HCT116 (cell line): Measurements from ENCODE around the gene FOXN3. TPM values are rescaled to one million over a fixed set of nuclear protein-coding genes. Genes with fewer than 3 reads are reported as not detected.

Experiments used
- ATAC-seq: fragments of 200-7000 bp; cut with Tn5 transposase; 2 replicates; pipeline ENCODE4 v1.9.1; 2020; ENCODE audit warnings: mild to moderate bottlenecking, moderate library complexity
- BruUV-seq: library from RNA; stranded (reverse); fragments of 400-500 nt; replicated peaks from 2 replicates; lab custom pipeline; 2021; lab: Mats Ljungman, UMichigan
- CTCF ChIA-PET: fragments of 300-600 bp; sonication (Branson Sonifier 250); formaldehyde crosslinking; loops from one replicate; lab custom pipeline; 2021; ENCODE audit warnings: antibody characterized with exemption; lab: Charles Lee
- POLR2A ChIA-PET: fragments of 300-600, 350-600 bp; sonication (Branson Sonifier 250); formaldehyde crosslinking; loops from one replicate; lab custom pipeline; 2021; ENCODE audit warnings: antibody characterized with exemption; lab: Charles Lee
- RAD21 ChIA-PET, 2 experiments: fragments of 300-600 bp; sonication (Branson Sonifier 250); formaldehyde crosslinking; loops; one replicate each; lab custom pipeline; 2023; ENCODE audit warnings: low total read pairs in 2 of 2; ENCODE audit not compliant: uncharacterized antibody in 2 of 2, unreplicated experiment in 2 of 2, low non-redundant PET in 1 of 2; lab: Charles Lee
- DNase-seq: peaks from one replicate; pipeline ENCODE4 v3.0.0-alpha.2; 2010; ENCODE audit warnings: low read depth, low spot score
- H2AFZ ChIP-seq: fragments of 200-600 bp; shearing (Covaris generic), sonication (generic); 2 replicates; pipeline ENCODE4 v1.6.1; 2017; ENCODE audit warnings: low read depth, mixed run types, mixed read lengths, antibody characterized with exemption, low read length; ENCODE audit not compliant: poor library complexity, severe bottlenecking
- H3K27ac ChIP-seq: 2 replicates; pipeline ENCODE4 v1.5.1; 2012; ENCODE audit warnings: low read depth, low read length
- H3K27me3 ChIP-seq: fragments of 200-600 bp; sonication (generic); 2 replicates; pipeline ENCODE4 v1.6.1; 2016; ENCODE audit warnings: mixed run types, low read length, mixed read lengths; ENCODE audit not compliant: insufficient read depth
- H3K36me3 ChIP-seq, 2 experiments: fragments of 200-500 bp in 1 of 2; fragments of 200-600 bp in 1 of 2; sonication (Bioruptor generic) in 1 of 2; sonication (generic) in 1 of 2; 2 replicates each; pipeline versions ENCODE4 v1.5.1 to v1.6.1; 2014 to 2016; ENCODE audit warnings: low read length in 2 of 2, inconsistent platforms in 1 of 2, mixed read lengths in 1 of 2, mixed run types in 1 of 2; ENCODE audit not compliant: insufficient read depth in 2 of 2, control insufficient read depth in 1 of 2
- H3K4me1 ChIP-seq, 2 experiments: fragments of 200-600 bp in 1 of 2; sonication (generic) in 1 of 2; 2 replicates each; pipeline versions ENCODE4 v1.5.1 to v1.6.1; 2012 to 2017; ENCODE audit warnings: low read length in 2 of 2, inconsistent platforms in 1 of 2, mild to moderate bottlenecking in 1 of 2, mixed read lengths in 1 of 2, mixed run types in 1 of 2, moderate library complexity in 1 of 2; ENCODE audit not compliant: insufficient read depth in 2 of 2, control insufficient read depth in 1 of 2
- H3K4me2 ChIP-seq: fragments of 200-600 bp; sonication (generic); 2 replicates; pipeline ENCODE4 v1.6.1; 2017; ENCODE audit warnings: mixed run types, low read length, mixed read lengths
- H3K4me3 ChIP-seq, 2 experiments: fragments of 200-600 bp in 1 of 2; sonication (generic) in 1 of 2; replicated peaks in 1 of 2; 2 replicates each; pipeline ENCODE4 v1.5.1; 2011 to 2016; ENCODE audit warnings: low read length in 2 of 2, control low read depth in 1 of 2, low read depth in 1 of 2, mild to moderate bottlenecking in 1 of 2, mixed read lengths in 1 of 2, mixed run types in 1 of 2
- H3K79me2 ChIP-seq: fragments of 200-600 bp; sonication (generic); 2 replicates; pipeline ENCODE4 v1.6.1; 2017; ENCODE audit warnings: mild to moderate bottlenecking, mixed run types, low read length, moderate library complexity, mixed read lengths; ENCODE audit not compliant: insufficient read depth
- H3K9ac ChIP-seq: fragments of 200-600 bp; sonication (generic); 2 replicates; pipeline ENCODE4 v1.6.1; 2016; ENCODE audit warnings: low read length, mixed read lengths
- H3K9me2 ChIP-seq: fragments of 200-600 bp; sonication (generic), shearing (Covaris generic); 2 replicates; pipeline ENCODE4 v1.6.1; 2017; ENCODE audit warnings: mixed run types, mild to moderate bottlenecking, moderate library complexity; ENCODE audit not compliant: insufficient read depth
- H3K9me3 ChIP-seq, 2 experiments: fragments of 200-500 bp in 1 of 2; fragments of 200-600 bp in 1 of 2; sonication (Bioruptor generic) in 1 of 2; sonication (generic) in 1 of 2; 2 replicates each; pipeline ENCODE4 v1.6.1; 2014 to 2017; ENCODE audit warnings: low read length in 2 of 2, mixed read lengths in 2 of 2, inconsistent platforms in 1 of 2, low read depth in 1 of 2, mild to moderate bottlenecking in 1 of 2, mixed run types in 1 of 2, moderate library complexity in 1 of 2; ENCODE audit not compliant: control insufficient read depth in 1 of 2, insufficient read depth in 1 of 2
- H4K20me1 ChIP-seq: fragments of 200-600 bp; sonication (generic), shearing (Covaris generic); 2 replicates; pipeline ENCODE4 v1.6.1; 2017; ENCODE audit warnings: mixed run types, mild to moderate bottlenecking, moderate library complexity; ENCODE audit not compliant: insufficient read depth
- CBX3 ChIP-seq: IDR thresholded peaks from 2 replicates; pipeline ENCODE4 v1.6.1; 2012; ENCODE audit warnings: low read depth
- CTCF ChIP-seq, 3 experiments: fragments of 200-600 bp in 1 of 3; sonication (generic) in 1 of 3; IDR thresholded peaks in 2 of 3; conservative IDR thresholded peaks in 1 of 3; 2 replicates each; pipeline ENCODE4 v1.5.1; 2012 to 2017; ENCODE audit warnings: low read depth in 2 of 3, low read length in 2 of 3, antibody characterized with exemption in 1 of 3, borderline replicate concordance in 1 of 3, control low read depth in 1 of 3, mild to moderate bottlenecking in 1 of 3, mixed read lengths in 1 of 3, mixed run types in 1 of 3, moderate library complexity in 1 of 3; ENCODE audit not compliant: insufficient read depth in 1 of 3
- ELF1 ChIP-seq: IDR thresholded peaks from 2 replicates; pipeline ENCODE4 v1.6.1; 2012; ENCODE audit warnings: low read depth, borderline replicate concordance
- EZH2 ChIP-seq: fragments of 200-600 bp; sonication (generic); IDR thresholded peaks from 2 replicates; pipeline ENCODE4 v1.6.1; 2017; ENCODE audit warnings: antibody characterized with exemption, mixed run types
- EZH2phosphoT487 ChIP-seq: fragments of 200-600 bp; IDR thresholded peaks from 2 replicates; pipeline ENCODE4 v1.6.1; 2018; ENCODE audit warnings: antibody characterized with exemption, borderline replicate concordance
- FOSL1 ChIP-seq: IDR thresholded peaks from 2 replicates; pipeline ENCODE4 v1.6.1; 2012; ENCODE audit warnings: low read depth
- JUND ChIP-seq: IDR thresholded peaks from 2 replicates; pipeline ENCODE4 v1.6.1; 2012
- MAX ChIP-seq: IDR thresholded peaks from 2 replicates; pipeline ENCODE4 v1.6.1; 2012
- POLR2A ChIP-seq: IDR thresholded peaks from 2 replicates; pipeline ENCODE4 v1.7.0; 2011; ENCODE audit warnings: borderline replicate concordance; ENCODE audit not compliant: insufficient read depth, insufficient read length; ENCODE audit errors: extremely low read depth
- RAD21 ChIP-seq: IDR thresholded peaks from 2 replicates; pipeline ENCODE4 v1.6.1; 2012; ENCODE audit warnings: low read depth, mild to moderate bottlenecking
- SIN3A ChIP-seq: IDR thresholded peaks from 2 replicates; pipeline ENCODE4 v1.6.1; 2012; ENCODE audit warnings: low read depth
- SP1 ChIP-seq: IDR thresholded peaks from 2 replicates; pipeline ENCODE4 v1.6.1; 2012; ENCODE audit warnings: low read depth
- SRF ChIP-seq: IDR thresholded peaks from 2 replicates; pipeline ENCODE4 v1.6.1; 2012; ENCODE audit warnings: low read depth
- TCF7L2 ChIP-seq: IDR thresholded peaks from 2 replicates; pipeline ENCODE4 v1.7.0; 2011; ENCODE audit warnings: borderline replicate concordance, inconsistent platforms; ENCODE audit not compliant: insufficient read depth, insufficient read length; ENCODE audit errors: extremely low read depth
- YY1 ChIP-seq: IDR thresholded peaks from 2 replicates; pipeline ENCODE4 v1.6.1; 2011; ENCODE audit warnings: low read length, low read depth, moderate library complexity, mild to moderate bottlenecking; ENCODE audit not compliant: insufficient replicate concordance; ENCODE audit errors: extremely low read depth
- ZBTB33 ChIP-seq: IDR thresholded peaks from 2 replicates; pipeline ENCODE4 v1.6.1; 2011; ENCODE audit warnings: mild to moderate bottlenecking, low read length, moderate library complexity; ENCODE audit not compliant: insufficient replicate concordance; ENCODE audit errors: extremely low read depth
- ZFX ChIP-seq: fragments of 450-650 bp; IDR thresholded peaks from 2 replicates; pipeline ENCODE4 v1.6.1; 2017
- ZNF274 ChIP-seq: fragments of 200-500 bp; sonication (Bioruptor generic); IDR thresholded peaks from 2 replicates; pipeline ENCODE4 v1.6.1; 2014; ENCODE audit warnings: mild to moderate bottlenecking, low read depth, low read length, inconsistent platforms
- intact Hi-C: fragments of 100-400 bp; cut with micrococcal nuclease; formaldehyde crosslinking; loops from 2 replicates; pipeline ENCODE4 v1.10.0; 2022
- total RNA-seq: library from RNA; stranded (reverse); gene quantifications from one replicate; pipeline ENCODE4 v1.2.1, GENCODE V29; 2021; ENCODE audit not compliant: unreplicated experiment
- TF ChIP-seq, protein P1 (sequence below): IDR thresholded peaks from 2 replicates; pipeline ENCODE4 v1.6.1; 2012
- TF ChIP-seq, protein P2 (sequence below): IDR thresholded peaks from 2 replicates; pipeline ENCODE4 v1.6.1; 2012; ENCODE audit warnings: low read depth

Gene FOXN3
- total RNA-seq, 1 experiment from 2014 or later, result 20.0 TPM

DNA sequence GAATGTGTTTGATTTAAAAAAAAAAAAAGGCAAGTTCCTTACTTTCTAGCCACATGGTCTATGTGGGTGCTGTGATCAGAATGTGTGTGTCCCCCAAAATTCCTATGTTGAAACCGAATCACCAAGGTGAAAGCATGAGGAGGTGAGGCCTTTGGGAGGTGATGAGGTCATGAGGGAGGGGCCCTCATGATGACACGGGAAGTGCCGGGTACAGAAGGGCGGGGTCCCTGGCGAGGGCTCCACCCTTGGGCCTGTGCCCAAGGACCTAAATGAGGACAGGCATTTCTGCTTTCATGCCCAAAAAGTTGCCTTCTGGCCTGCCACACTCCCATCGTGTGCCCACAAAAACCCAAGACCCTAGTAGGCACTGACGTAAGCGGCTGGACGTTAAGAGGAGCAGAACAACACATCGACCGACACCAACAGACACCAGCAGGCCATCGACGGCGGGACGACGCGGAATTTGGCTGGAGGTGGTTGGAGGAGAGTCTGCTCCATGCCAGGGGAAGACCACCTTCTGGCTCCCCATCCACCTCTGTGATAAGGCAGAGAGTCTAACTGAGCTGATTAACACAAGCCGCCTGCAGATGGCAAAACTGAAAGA lies 211.8 kb downstream of the FOXN3 start:
- H3K36me3 ChIP-seq, result no peaks in the 10 kb centered on the region
- no peak overlapping the region for H2AFZ ChIP-seq
- BruUV-seq, result no TSS peak
- ATAC-seq, result no peak
- H3K4me2 ChIP-seq, result no peak overlapping the region
- RAD21 ChIA-PET, result no interaction called here
- TF ChIP-seq FOSL1 (no peak), POLR2A (no peak), MAX (no peak), SIN3A (no peak), ELF1 (no peak), TCF7L2 (no peak), ZFX (no peak), EZH2 (no peak), YY1 (no peak), SP1 (no peak), RAD21 (no peak), CTCF (IDR thresholded peaks at IDR 0.05 in 2 of 3, conservative IDR thresholded peaks at IDR 0.05 in 1 of 3; ENCODE audit: borderline replicate concordance in 1 of 3, insufficient read depth in 1 of 3, low read depth in 2 of 3, low read length in 2 of 3) (no peak), SRF (no peak), JUND (no peak), ZNF274 (no peak), ZBTB33 (no peak), EZH2phosphoT487 (no peak), CBX3 (no peak)
- TF ChIP-seq, protein P1, sequence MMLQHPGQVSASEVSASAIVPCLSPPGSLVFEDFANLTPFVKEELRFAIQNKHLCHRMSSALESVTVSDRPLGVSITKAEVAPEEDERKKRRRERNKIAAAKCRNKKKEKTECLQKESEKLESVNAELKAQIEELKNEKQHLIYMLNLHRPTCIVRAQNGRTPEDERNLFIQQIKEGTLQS, result no peak
- TF ChIP-seq, protein P2, sequence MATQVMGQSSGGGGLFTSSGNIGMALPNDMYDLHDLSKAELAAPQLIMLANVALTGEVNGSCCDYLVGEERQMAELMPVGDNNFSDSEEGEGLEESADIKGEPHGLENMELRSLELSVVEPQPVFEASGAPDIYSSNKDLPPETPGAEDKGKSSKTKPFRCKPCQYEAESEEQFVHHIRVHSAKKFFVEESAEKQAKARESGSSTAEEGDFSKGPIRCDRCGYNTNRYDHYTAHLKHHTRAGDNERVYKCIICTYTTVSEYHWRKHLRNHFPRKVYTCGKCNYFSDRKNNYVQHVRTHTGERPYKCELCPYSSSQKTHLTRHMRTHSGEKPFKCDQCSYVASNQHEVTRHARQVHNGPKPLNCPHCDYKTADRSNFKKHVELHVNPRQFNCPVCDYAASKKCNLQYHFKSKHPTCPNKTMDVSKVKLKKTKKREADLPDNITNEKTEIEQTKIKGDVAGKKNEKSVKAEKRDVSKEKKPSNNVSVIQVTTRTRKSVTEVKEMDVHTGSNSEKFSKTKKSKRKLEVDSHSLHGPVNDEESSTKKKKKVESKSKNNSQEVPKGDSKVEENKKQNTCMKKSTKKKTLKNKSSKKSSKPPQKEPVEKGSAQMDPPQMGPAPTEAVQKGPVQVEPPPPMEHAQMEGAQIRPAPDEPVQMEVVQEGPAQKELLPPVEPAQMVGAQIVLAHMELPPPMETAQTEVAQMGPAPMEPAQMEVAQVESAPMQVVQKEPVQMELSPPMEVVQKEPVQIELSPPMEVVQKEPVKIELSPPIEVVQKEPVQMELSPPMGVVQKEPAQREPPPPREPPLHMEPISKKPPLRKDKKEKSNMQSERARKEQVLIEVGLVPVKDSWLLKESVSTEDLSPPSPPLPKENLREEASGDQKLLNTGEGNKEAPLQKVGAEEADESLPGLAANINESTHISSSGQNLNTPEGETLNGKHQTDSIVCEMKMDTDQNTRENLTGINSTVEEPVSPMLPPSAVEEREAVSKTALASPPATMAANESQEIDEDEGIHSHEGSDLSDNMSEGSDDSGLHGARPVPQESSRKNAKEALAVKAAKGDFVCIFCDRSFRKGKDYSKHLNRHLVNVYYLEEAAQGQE, result no peak
- TF ChIP-seq, all 23 proteins: peak for 0
- DNase-seq, result no peak
- Histone ChIP-seq H3K27ac (no peak overlapping the region), H3K4me1 (no peaks in the 10 kb centered on the region; a peak in 1 of 4 replicates), H3K9me2 (no peaks in the 10 kb centered on the region), H3K9me3 (no peaks in the 10 kb centered on the region), H3K27me3 (no peaks in the 10 kb centered on the region), H3K79me2 (no peaks in the 10 kb centered on the region), H4K20me1 (no peaks in the 10 kb centered on the region), H3K9ac (no peak overlapping the region), H3K4me3 (no peak overlapping the region)
- intact Hi-C loops, result no loop called here
- ChIA-PET POLR2A (no interaction called here), CTCF (no interaction called here)
